ENCODE results near the gene DYNC2H1. TPM values are rescaled to one million over a fixed set of nuclear protein-coding genes. Genes with fewer than 3 reads are reported as not detected.

DYNC2H1 gene
- polyA plus RNA-seq, 1 donor (not counting 4 experiments of a cell fraction or from before 2014, with no cell fraction given) = 18.5 TPM

GRCh38 chr11:103358251-103358650, 249.0 kb downstream of the DYNC2H1 start:
- H3K79me2 ChIP-seq (ENCODE audit: control insufficient read depth, insufficient read depth, low read length) = no peaks in the 10 kb centered on the region
- H3K27me3 ChIP-seq (ENCODE audit: control insufficient read depth, extremely low read depth, insufficient read depth, low read length) = no peaks in the 10 kb centered on the region
- no peaks in the 10 kb centered on the region for H3K9me1 ChIP-seq (ENCODE audit: control insufficient read depth, extremely low read depth, insufficient read depth, low read length)
- H3K4me2 ChIP-seq (ENCODE audit: control insufficient read depth, extremely low read depth, insufficient read depth, low read depth, low read length) = no peak overlapping the region
- no peak overlapping the region for H3K4me3 ChIP-seq (ENCODE audit: control insufficient read depth in 2 of 3, extremely low read depth in 1 of 3, insufficient read depth in 2 of 3, low read depth in 1 of 3, low read length in 3 of 3)
- DNase-seq (ENCODE audit: low read depth, low spot score) (no peak), FAIRE-seq (no peak)
- no peak overlapping the region for H3K9ac ChIP-seq (ENCODE audit: control insufficient read depth, extremely low read depth, insufficient read depth, low read length)
- no peak overlapping the region for H2AFZ ChIP-seq (ENCODE audit: control insufficient read depth, low read length)
- no peak for TF ChIP-seq CTCF (optimal IDR thresholded peaks at IDR 0.05 in 1 of 3, IDR thresholded peaks at IDR 0.05 in 1 of 3, conservative IDR thresholded peaks at IDR 0.05 in 1 of 3; ENCODE audit: extremely low read depth in 1 of 3, insufficient read depth in 2 of 3, low read length in 3 of 3)
- TF ChIP-seq EZH2 (IDR thresholded peaks at IDR 0.05; ENCODE audit: low read length) = no peak
- H4K20me1 ChIP-seq (ENCODE audit: control insufficient read depth, extremely low read depth, insufficient read depth, low read length) = no peaks in the 10 kb centered on the region
- dilution Hi-C loops (cut with MboI; ENCODE audit: extremely low pct_ligation_motif_present, low sequenced_read_pairs) = no loop called here
- no peaks in the 10 kb centered on the region for H3K4me1 ChIP-seq (ENCODE audit: control insufficient read depth, extremely low read depth, insufficient read depth, low read length)
- no peaks in the 10 kb centered on the region for H3K36me3 ChIP-seq (ENCODE audit: control insufficient read depth in 2 of 2, extremely low read depth in 1 of 2, insufficient read depth in 2 of 2, low read length in 2 of 2)
- H3K27ac ChIP-seq (ENCODE audit: control insufficient read depth, insufficient read depth, low read length) = no peak overlapping the region
- no peaks in the 10 kb centered on the region for H3K9me3 ChIP-seq (ENCODE audit: control insufficient read depth, low read depth, low read length)

GRCh38 chr11:103359216-103359615, 250.0 kb downstream of the DYNC2H1 start:
- H3K9me1 ChIP-seq (ENCODE audit: control insufficient read depth, extremely low read depth, insufficient read depth, low read length) = no peaks in the 10 kb centered on the region
- no peaks in the 10 kb centered on the region for H4K20me1 ChIP-seq (ENCODE audit: control insufficient read depth, extremely low read depth, insufficient read depth, low read length)
- H3K79me2 ChIP-seq (ENCODE audit: control insufficient read depth, insufficient read depth, low read length) = no peaks in the 10 kb centered on the region
- no peaks in the 10 kb centered on the region for H3K27me3 ChIP-seq (ENCODE audit: control insufficient read depth, extremely low read depth, insufficient read depth, low read length)
- H3K36me3 ChIP-seq (ENCODE audit: control insufficient read depth in 2 of 2, extremely low read depth in 1 of 2, insufficient read depth in 2 of 2, low read length in 2 of 2) = no peaks in the 10 kb centered on the region
- DNase-seq (ENCODE audit: low read depth, low spot score) = no peak
- no peak overlapping the region for H3K4me3 ChIP-seq (ENCODE audit: control insufficient read depth in 2 of 3, extremely low read depth in 1 of 3, insufficient read depth in 2 of 3, low read depth in 1 of 3, low read length in 3 of 3)
- H3K4me2 ChIP-seq (ENCODE audit: control insufficient read depth, extremely low read depth, insufficient read depth, low read depth, low read length) = no peak overlapping the region
- TF ChIP-seq CTCF (optimal IDR thresholded peaks at IDR 0.05 in 1 of 3, IDR thresholded peaks at IDR 0.05 in 1 of 3, conservative IDR thresholded peaks at IDR 0.05 in 1 of 3; ENCODE audit: extremely low read depth in 1 of 3, insufficient read depth in 2 of 3, low read length in 3 of 3) (no peak), EZH2 (IDR thresholded peaks at IDR 0.05; ENCODE audit: low read length) (no peak)
- H3K4me1 ChIP-seq (ENCODE audit: control insufficient read depth, extremely low read depth, insufficient read depth, low read length) = no peaks in the 10 kb centered on the region
- H3K9ac ChIP-seq (ENCODE audit: control insufficient read depth, extremely low read depth, insufficient read depth, low read length) = no peak overlapping the region
- dilution Hi-C loops (cut with MboI; ENCODE audit: extremely low pct_ligation_motif_present, low sequenced_read_pairs) = no loop called here
- FAIRE-seq = no peak
- H3K9me3 ChIP-seq (ENCODE audit: control insufficient read depth, low read depth, low read length) = no peaks in the 10 kb centered on the region
- H2AFZ ChIP-seq (ENCODE audit: control insufficient read depth, low read length) = no peak overlapping the region
- H3K27ac ChIP-seq (ENCODE audit: control insufficient read depth, insufficient read depth, low read length) = no peak overlapping the region
